Gastrocnemius medialis (tissue), 4 donors: ENCODE results near the gene DHX40. TPM values are rescaled to one million over a fixed set of nuclear protein-coding genes. Genes with fewer than 3 reads are reported as not detected.
A peak's percentile ranks its signal among the peaks of the same experiment; 100 is the strongest.

Source experiments
- ATAC-seq, 2 donors: fragments of 150-250 bp; one replicate each; pipeline ENCODE4 v1.9.1; 2016
- DNase-seq, 2 donors: peaks; one replicate each; pipeline ENCODE4 v3.0.0-alpha.2; 2019
- H3K27ac ChIP-seq, 4 donors: fragments of 200-600 bp; sonication (generic); 1 replicate in 1 of 4; 2 replicates in 3 of 4; pipeline ENCODE4 v1.5.1; 2016 to 2018; ENCODE audit warnings: mild to moderate bottlenecking in 2 of 4, moderate library complexity in 1 of 4
- H3K27me3 ChIP-seq, 3 donors: fragments of 200-600 bp; sonication (generic) in 2 of 3; 1 replicate in 1 of 3; 2 replicates in 2 of 3; pipeline versions ENCODE4 v1.5.1 to v1.6.0; 2016 to 2019; ENCODE audit warnings: mild to moderate bottlenecking in 1 of 3, moderate library complexity in 1 of 3
- H3K36me3 ChIP-seq, 2 donors: fragments of 200-600 bp; sonication (generic) in 1 of 2; one replicate each; pipeline ENCODE4 v1.5.1; 2017 to 2018
- H3K4me1 ChIP-seq, 2 donors: fragments of 200-600 bp; sonication (generic) in 1 of 2; one replicate each; pipeline ENCODE4 v1.5.1; 2016 to 2017; ENCODE audit warnings: mild to moderate bottlenecking in 2 of 2
- H3K4me3 ChIP-seq, 4 donors: fragments of 200-600 bp; sonication (generic) in 3 of 4; 1 replicate in 1 of 4; 2 replicates in 3 of 4; pipeline ENCODE4 v1.5.1; 2016 to 2019; ENCODE audit warnings: mild to moderate bottlenecking in 2 of 4
- H3K9me3 ChIP-seq, 3 donors: fragments of 200-600 bp; sonication (generic) in 2 of 3; 1 replicate in 1 of 3; 2 replicates in 2 of 3; pipeline ENCODE4 v1.5.1; 2016 to 2019
- CTCF ChIP-seq, 5 experiments: fragments of 450-650 bp in 3 of 5; fragments of 200-600 bp in 2 of 5; sonication (generic) in 2 of 5; IDR thresholded peaks in 4 of 5; conservative IDR thresholded peaks in 1 of 5; 1 replicate in 4 of 5; 2 replicates in 1 of 5; pipeline ENCODE4 v1.5.1; 2016 to 2019; ENCODE audit warnings: antibody characterized with exemption in 5 of 5, mild to moderate bottlenecking in 3 of 5, moderate library complexity in 3 of 5
- POLR2A ChIP-seq, 2 donors: fragments of 450-650 bp; IDR thresholded peaks; one replicate each; pipeline ENCODE4 v1.6.1; 2017; ENCODE audit warnings: antibody characterized with exemption in 2 of 2, mild to moderate bottlenecking in 2 of 2, moderate library complexity in 2 of 2
- in situ Hi-C, 4 donors: fragments of 200-750 bp; cut with MboI; loops; one replicate each; pipeline versions ENCODE4 v1.15.0 to v1.8.0; 2017; ENCODE audit warnings: low sequenced_read_pairs in 4 of 4
- intact Hi-C: fragments of 100-400 bp; cut with DNase I; formaldehyde crosslinking; loops from one replicate; pipeline ENCODE4 v1.15.1; 2023; ENCODE audit warnings: low total_unique reads
- total RNA-seq, 4 donors: library from RNA; depleted of rRNA; stranded (reverse); fragments of >200 nt; gene quantifications; one replicate each; pipeline versions ENCODE4 v1.1.0 to v1.2.3, GENCODE V29; 2016

Gene DHX40
- total RNA-seq, 4 donors from 2014 or later: 21.2 to 32.2 (median 26.9) TPM

GRCh38 chr17:59607817-59608403, 42.5 kb downstream of the DHX40 start:
- ATAC-seq (no peak), DNase-seq (no peak)
- Histone ChIP-seq H3K4me3 (no peak overlapping the region), H3K9me3 (no peaks in the 10 kb centered on the region), H3K27ac (no peak overlapping the region), H3K4me1 (no peaks in the 10 kb centered on the region), H3K27me3 (no peaks in the 10 kb centered on the region), H3K36me3 (peaks cover 0 to 41% of the 10 kb centered on the region in 2 donors)
- intact Hi-C loops: no loop called here
- TF ChIP-seq POLR2A (IDR thresholded peaks at IDR 0.05): no peak
- no peak for TF ChIP-seq CTCF (IDR thresholded peaks at IDR 0.05 in 4 of 5, conservative IDR thresholded peaks at IDR 0.05 in 1 of 5)
- in situ Hi-C loops: no loop called here

GRCh38 chr17:59611503-59611902, 46.1 kb downstream of the DHX40 start:
- H3K27me3 ChIP-seq: no peaks in the 10 kb centered on the region
- H3K36me3 ChIP-seq: peaks cover 0 to 27% of the 10 kb centered on the region in 2 donors
- intact Hi-C loops: loop anchor here (10.0 kb wide), 1 partner anchor 47 kb away; the partner anchor contains the start of gene DHX40
- DNase-seq (no peak), ATAC-seq (no peak)
- TF ChIP-seq CTCF (IDR thresholded peaks at IDR 0.05 in 4 of 5, conservative IDR thresholded peaks at IDR 0.05 in 1 of 5) (no peak), POLR2A (IDR thresholded peaks at IDR 0.05) (no peak)
- in situ Hi-C loops: no loop called here
- H3K4me3 ChIP-seq: no peak overlapping the region
- H3K27ac ChIP-seq: no peak overlapping the region
- no peaks in the 10 kb centered on the region for H3K9me3 ChIP-seq
- no peaks in the 10 kb centered on the region for H3K4me1 ChIP-seq

DNA sequence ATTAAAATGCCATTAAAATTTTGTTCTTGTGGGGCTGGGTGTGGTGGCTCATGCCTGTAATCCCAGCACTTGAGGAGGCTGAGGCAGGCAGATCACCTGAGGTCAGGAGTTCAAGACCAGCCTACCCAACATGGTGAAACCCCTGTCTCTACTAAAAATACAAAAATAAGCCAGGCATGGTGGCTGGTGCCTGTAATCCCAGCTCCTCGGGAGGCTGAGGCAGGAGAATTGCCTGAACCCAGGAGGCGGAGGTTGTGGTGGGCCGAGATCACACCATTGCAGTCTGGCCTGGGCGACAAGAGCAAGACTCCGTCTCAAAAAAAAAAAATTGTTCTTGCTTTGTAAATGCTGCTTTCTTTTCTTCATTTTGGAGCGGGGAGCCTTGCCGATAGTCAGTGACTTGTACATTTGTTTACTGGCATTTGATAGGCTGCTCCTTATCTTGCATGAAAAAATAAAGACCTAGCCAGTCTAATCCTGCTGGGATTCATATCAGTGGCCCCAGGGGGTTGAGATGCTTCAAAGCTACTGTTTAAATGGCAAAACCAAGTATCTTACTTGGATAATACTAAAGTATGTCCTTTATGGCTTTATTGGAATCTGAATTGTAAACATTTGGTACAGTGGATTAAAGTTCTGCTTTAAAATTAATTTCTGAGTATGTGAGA, 51.0 kb downstream of the DHX40 start:
- no peaks in the 10 kb centered on the region for H3K36me3 ChIP-seq
- H3K27me3 ChIP-seq: no peaks in the 10 kb centered on the region
- intact Hi-C loops (loop anchor here (5.0 to 10.0 kb wide), 3 partner anchors 52 to 284 kb away; partner anchors contain the start of genes DHX40, RPS6KB1, TUBD1 and YPEL2), in situ Hi-C loops (no loop called here)
- H3K27ac ChIP-seq: no peak overlapping the region
- H3K4me1 ChIP-seq: peaks cover 15% of the 10 kb centered on the region in 2 donors
- DNase-seq (no peak), ATAC-seq (no peak)
- no peak overlapping the region for H3K4me3 ChIP-seq
- no peak for TF ChIP-seq CTCF (IDR thresholded peaks at IDR 0.05 in 4 of 5, conservative IDR thresholded peaks at IDR 0.05 in 1 of 5)
- no peak for TF ChIP-seq POLR2A (IDR thresholded peaks at IDR 0.05)
- no peaks in the 10 kb centered on the region for H3K9me3 ChIP-seq

- intact Hi-C loops: loop anchor here (5.0 to 10.0 kb wide), 3 partner anchors 52 to 285 kb away; partner anchors contain the start of genes DHX40, RPS6KB1, TUBD1 and YPEL2
Observed at GRCh38 chr17:59617156-59617732, 51.8 kb downstream of the DHX40 start.

More at GRCh38 chr17:59617156-59617732, 51.8 kb downstream of the DHX40 start:
- H3K4me1 ChIP-seq: peaks cover 23% of the 10 kb centered on the region in 2 donors
- H3K27me3 ChIP-seq: no peaks in the 10 kb centered on the region
- DNase-seq (no peak), ATAC-seq (no peak)
- H3K36me3 ChIP-seq: no peaks in the 10 kb centered on the region
- in situ Hi-C loops: no loop called here
- H3K9me3 ChIP-seq: no peaks in the 10 kb centered on the region
- peak overlapping the region; percentile 97 to 99 (median 98) for H3K27ac ChIP-seq
- TF ChIP-seq POLR2A (IDR thresholded peaks at IDR 0.05): no peak
- TF ChIP-seq CTCF (IDR thresholded peaks at IDR 0.05 in 4 of 5, conservative IDR thresholded peaks at IDR 0.05 in 1 of 5): no peak
- no peak overlapping the region for H3K4me3 ChIP-seq
